Left colon (tissue), 2 donors: Measurements from ENCODE around the gene EPHB2. TPM values are rescaled to one million over a fixed set of nuclear protein-coding genes. Genes with fewer than 3 reads are reported as not detected.
A peak's percentile ranks its signal among the peaks of the same experiment; 100 is the strongest.

Experiments used
- ATAC-seq: fragments of 200-7000 bp; cut with Tn5 transposase; one replicate; pipeline ENCODE4 v1.9.1; 2020; ENCODE audit warnings: mild to moderate bottlenecking, moderate library complexity
- DNase-seq, 2 donors: peaks; one replicate each; pipeline ENCODE4 v3.0.0-alpha.2; 2020
- intact Hi-C, 2 donors: fragments of 100-400 bp; cut with DNase I in 1 of 2; cut with micrococcal nuclease in 1 of 2; formaldehyde crosslinking; loops; one replicate each; pipeline versions ENCODE4 v1.11.2 to v1.14.0; 2022; cut with DNase I, micrococcal nuclease
- microRNA-seq, 2 donors: library from miRNA; unstranded; fragments of <30 nt; microRNA quantifications; one replicate each; pipeline versions ENCODE4 v1.1.0 to v1.2.0, GENCODE V29; 2020
- total RNA-seq, 2 donors: library from RNA; stranded (reverse); fragmentation: NEBNext Ultra II Directional; extraction: Animal tissue kit (Norgen Biotek cat#: 25700); gene quantifications; one replicate each; pipeline ENCODE4 v1.2.1, GENCODE V29; 2021
- donor health status: DM: no; HTN: no; CAD: no.
- donor health status: DM: yes; HTN: yes; CAD: no.

The EPHB2 gene
- total RNA-seq, 2 donors from 2014 or later, result 43.3 to 72.8 TPM

GRCh38 chr1:22963044-22963677 is 252.5 kb downstream of the EPHB2 start:
- ATAC-seq (no peak), DNase-seq (no peak)
- intact Hi-C loops, result no loop called here

GRCh38 chr1:22966309-22966708 is 255.7 kb downstream of the EPHB2 start:
- intact Hi-C loops, result no loop called here
- no peak for DNase-seq
- ATAC-seq, result no peak

- ATAC-seq, result no peak
- DNase-seq, result no peak
- intact Hi-C loops, result no loop called here
Measured at GRCh38 chr1:22967833-22968232, 257.2 kb downstream of the EPHB2 start.

- intact Hi-C loops, result no loop called here
- DNase-seq (peak; percentile 46 to 64), ATAC-seq (peak; percentile 89)
Measured at GRCh38 chr1:22969304-22969709, 258.7 kb downstream of the EPHB2 start.

GRCh38 chr1:22970096-22970495 is 259.5 kb downstream of the EPHB2 start:
- ATAC-seq (no peak), DNase-seq (no peak)
- intact Hi-C loops, result loop anchor here in 1 of 2 donors (10.0 kb wide), 1 partner anchor 305 kb away; no protein-coding TSS in a partner anchor

Small RNA genes within 50 kb of the gene (microRNA-seq; reads per million reads assigned to microRNA genes)
- gene MIR4253, result 0 reads per million in 2 donors
- 0 to 1.1 reads per million in 2 donors for gene MIR4684

Other genes with a start within 250 kb of the EPHB2 start
- not detected for gene EPHA8, start 147.3 kb upstream of the EPHB2 start, total RNA-seq
- gene C1QA, start 74.2 kb upstream of the EPHB2 start, total RNA-seq, result 100 to 1,000 TPM in 1 of 2 donors, 10 to 100 TPM in 1; 22.8 to 129 TPM
- gene C1QC, start 67.2 kb upstream of the EPHB2 start, total RNA-seq, result 100 to 1,000 TPM in 1 of 2 donors, 10 to 100 TPM in 1; 32.3 to 147 TPM
- 100 to 1,000 TPM in 1 of 2 donors, 10 to 100 TPM in 1; 32.5 to 150 TPM for gene C1QB, start 57.6 kb upstream of the EPHB2 start, total RNA-seq